Omental fat pad (tissue), 4 donors: Measurements from ENCODE around the gene NNAT. TPM values are rescaled to one million over a fixed set of nuclear protein-coding genes. Genes with fewer than 3 reads are reported as not detected.

Experiments
- ATAC-seq: fragments of 150-250 bp; one replicate; pipeline ENCODE4 v1.9.1; 2016; ENCODE audit warnings: mild to moderate bottlenecking, moderate library complexity; ENCODE audit not compliant: low FRiP score
- DNase-seq: peaks from one replicate; pipeline ENCODE4 v3.0.0-alpha.2; 2019; ENCODE audit warnings: low spot score
- CTCF ChIP-seq, 3 donors: fragments of 450-650 bp; IDR thresholded peaks; one replicate each; pipeline ENCODE4 v1.5.1; 2016 to 2017; ENCODE audit warnings: antibody characterized with exemption in 3 of 3, mild to moderate bottlenecking in 3 of 3, moderate library complexity in 2 of 3
- total RNA-seq, 4 donors: library from RNA; depleted of rRNA; stranded (reverse); fragments of >200 nt; gene quantifications; one replicate each; pipeline ENCODE4 v1.1.0, GENCODE V29; 2016

The NNAT gene
- total RNA-seq, 4 donors from 2014 or later, result 7.4 to 44.4 (median 23.2) TPM

GRCh38 chr20:37571033-37571432 is 50.0 kb downstream of the NNAT start:
- no peak for DNase-seq
- no peak for TF ChIP-seq CTCF (IDR thresholded peaks at IDR 0.05)
- ATAC-seq, result no peak

Other genes starting within 250 kb of the NNAT start
- gene MANBAL, start 231.6 kb upstream of the NNAT start, total RNA-seq, result 10 to 100 TPM; 25.8 to 37.8 (median 31.9) TPM
- gene SRC, start 175.1 kb upstream of the NNAT start, total RNA-seq, result 10 to 100 TPM; 15.1 to 29.3 (median 19.7) TPM
- 100 to 1,000 TPM in 2 of 4 donors, 10 to 100 TPM in 2; 58.6 to 197 (median 82.1) TPM for gene BLCAP, start 6.6 kb downstream of the NNAT start, total RNA-seq
- 10 to 100 TPM; 24.2 to 34.9 (median 31.6) TPM for gene CTNNBL1, start 172.8 kb downstream of the NNAT start, total RNA-seq